LoVo (cell line): ENCODE results near the gene HBE1.
"Not testable (repeated sequence)": the region's sequence is repeated elsewhere in the genome, so short reads cannot be mapped to it uniquely, and the experiment has no call there.

Source experiments
- DNase-seq: peaks from one replicate; pipeline ENCODE4 v3.0.0-alpha.2; 2016; ENCODE audit warnings: low spot score

HBE1 gene

GRCh38 chr11:5252919-5253265, 16.9 kb downstream of the HBE1 start:
- no peak for DNase-seq

GRCh38 chr11:5252192-5252918, 17.4 kb downstream of the HBE1 start:
- no peak for DNase-seq

- DNase-seq = no peak
These were observed 18.0 kb downstream of the HBE1 start for GRCh38 chr11:5251746-5252145.

- DNase-seq = no peak
These were observed 19.1 kb downstream of the HBE1 start for GRCh38 chr11:5250543-5251204.

GRCh38 chr11:5249807-5250396, 19.8 kb downstream of the HBE1 start, which contains the start of gene HBG1:
Gene HBG1, minus strand, starts transcription at chr11:5249857. Its CDS starts 53 bp downstream, at chr11:5249804.
- DNase-seq = not testable (repeated sequence)

GRCh38 chr11:5248498-5248897, 21.2 kb downstream of the HBE1 start:
- not testable (repeated sequence) for DNase-seq

GRCh38 chr11:5247472-5248192, 22.1 kb downstream of the HBE1 start:
- DNase-seq = no peak

- DNase-seq = no peak
These were observed 22.8 kb downstream of the HBE1 start for GRCh38 chr11:5246772-5247471.

- DNase-seq = no peak
These were observed 24.6 kb downstream of the HBE1 start for GRCh38 chr11:5245155-5245554.

- DNase-seq = no peak
These were observed 25.9 kb downstream of the HBE1 start for GRCh38 chr11:5243816-5244180.

GRCh38 chr11:5242933-5243815, 26.6 kb downstream of the HBE1 start:
- no peak for DNase-seq

- no peak for DNase-seq
These were observed 27.5 kb downstream of the HBE1 start for GRCh38 chr11:5242208-5242607.

- no peak for DNase-seq
These were observed 28.3 kb downstream of the HBE1 start for GRCh38 chr11:5241458-5241857.

GRCh38 chr11:5240458-5240857, 29.3 kb downstream of the HBE1 start:
- DNase-seq = no peak

- DNase-seq = no peak
These were observed 29.7 kb downstream of the HBE1 start for GRCh38 chr11:5240056-5240455.

GRCh38 chr11:5239046-5239445, 30.7 kb downstream of the HBE1 start:
- DNase-seq = no peak

GRCh38 chr11:5238486-5238885, 31.3 kb downstream of the HBE1 start:
- DNase-seq = no peak

GRCh38 chr11:5237420-5237819, 32.3 kb downstream of the HBE1 start:
- no peak for DNase-seq

- DNase-seq = no peak
These were observed 34.2 kb downstream of the HBE1 start for GRCh38 chr11:5235364-5236095.

GRCh38 chr11:5234381-5234834, 35.3 kb downstream of the HBE1 start, which contains the start of gene HBD:
Gene HBD, minus strand, starts transcription at chr11:5234483. Its CDS starts 50 bp downstream, at chr11:5234433.
- DNase-seq = no peak
